DLD1 (cell line): Measurements from ENCODE around the gene MED13.
"Not testable (repeated sequence)": the region's sequence is repeated elsewhere in the genome, so short reads cannot be mapped to it uniquely, and the experiment has no call there.

Experiments
- in situ Hi-C: cut with HindIII; loops from 2 replicates; pipeline ENCODE4 v1.10.0; 2017; ENCODE audit warnings: low sequenced_read_pairs

The MED13 gene

GRCh38 chr17:61908292-61909037 lies 156.6 kb downstream of the MED13 start:
- in situ Hi-C loops: no loop called here

- in situ Hi-C loops: no loop called here
These were observed 157.7 kb downstream of the MED13 start for GRCh38 chr17:61907361-61907760.

GRCh38 chr17:61904094-61904710 lies 160.9 kb downstream of the MED13 start:
- in situ Hi-C loops: no loop called here

GRCh38 chr17:61903251-61903650 lies 161.8 kb downstream of the MED13 start:
- in situ Hi-C loops: no loop called here

GRCh38 chr17:61897548-61898180 lies 167.4 kb downstream of the MED13 start:
- in situ Hi-C loops: no loop called here

- in situ Hi-C loops: no loop called here
These were observed 169.7 kb downstream of the MED13 start for GRCh38 chr17:61895391-61895790.

- in situ Hi-C loops: not testable (repeated sequence)
These were observed 170.8 kb downstream of the MED13 start for GRCh38 chr17:61894310-61894709.
